HFFc6 (cell line): ENCODE results near the gene A1BG. TPM values are rescaled to one million over a fixed set of nuclear protein-coding genes. Genes with fewer than 3 reads are reported as not detected.

Experiments used
- DNase-seq: peaks from one replicate; pipeline ENCODE4 v3.0.0-alpha.2; 2018
- H3K27ac Mint-ChIP-seq: 2 replicates; pipeline ENCODE4 v1.8.0; 2020; ENCODE audit warnings: mild to moderate bottlenecking, mixed read lengths
- H3K27me3 Mint-ChIP-seq: 2 replicates; pipeline ENCODE4 v1.8.0; 2021; ENCODE audit warnings: mild to moderate bottlenecking, moderate library complexity, mixed read lengths; ENCODE audit not compliant: insufficient read depth
- H3K36me3 Mint-ChIP-seq: 2 replicates; pipeline ENCODE4 v1.8.0; 2021; ENCODE audit warnings: low read depth, mixed read lengths
- H3K4me1 Mint-ChIP-seq: 2 replicates; pipeline ENCODE4 v1.8.0; 2020; ENCODE audit warnings: low read depth, mixed read lengths
- H3K4me3 Mint-ChIP-seq: 2 replicates; pipeline ENCODE4 v1.8.0; 2020; ENCODE audit warnings: mild to moderate bottlenecking, moderate library complexity, mixed read lengths
- H3K9me3 Mint-ChIP-seq: 2 replicates; pipeline ENCODE4 v1.8.0; 2020; ENCODE audit warnings: mild to moderate bottlenecking, mixed read lengths
- CTCF ChIP-seq: fragments of 200-600 bp; sonication (generic); IDR thresholded peaks from 2 replicates; pipeline ENCODE4 v1.5.0; 2021; ENCODE audit warnings: antibody characterized with exemption, mild to moderate bottlenecking
- total RNA-seq, 6 experiments: library from RNA; stranded (reverse); fragmentation: NEBNext Ultra II Directional; extraction: Animal tissue kit (Norgen Biotek cat#: 25700); gene quantifications; 2 replicates in 1 of 6; 3 replicates in 5 of 6; pipeline ENCODE4 v1.2.3, GENCODE V29; 2021

Gene A1BG
- total RNA-seq, 6 experiments from 2014 or later: 21.2 to 36.9 (median 25.4) TPM

DNA sequence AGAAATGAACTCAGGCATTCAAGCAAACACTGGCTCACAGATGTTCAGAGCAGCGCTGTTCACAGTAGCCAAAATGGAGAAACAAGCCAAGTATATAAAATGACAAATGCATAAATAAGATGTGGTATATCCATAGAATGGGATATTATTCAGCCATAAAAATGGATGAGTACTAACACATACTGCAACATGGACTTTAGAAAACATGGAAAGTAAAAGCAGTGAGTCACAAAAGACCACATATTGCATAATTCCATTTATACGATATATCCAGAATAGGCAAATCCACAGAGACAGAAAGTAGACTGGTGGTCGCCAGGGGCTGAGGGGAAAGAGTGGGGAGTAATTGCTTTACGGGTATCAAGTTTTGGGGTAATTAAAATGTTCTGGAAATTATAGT is 20.9 kb upstream of the A1BG start:
- Mint-ChIP-seq H3K27ac (no peak overlapping the region), H3K4me1 (no peaks in the 10 kb centered on the region), H3K27me3 (peaks cover 1% of the 10 kb centered on the region; the same call in 1 of the 2 replicates), H3K36me3 (no peaks in the 10 kb centered on the region), H3K9me3 (no peaks in the 10 kb centered on the region), H3K4me3 (no peak overlapping the region)
- no peak for DNase-seq
- TF ChIP-seq CTCF: no peak

GRCh38 chr19:58372311-58373133 is 19.2 kb upstream of the A1BG start:
- H3K27ac Mint-ChIP-seq: no peak overlapping the region
- no peaks in the 10 kb centered on the region for H3K9me3 Mint-ChIP-seq
- no peak overlapping the region for H3K4me3 Mint-ChIP-seq
- no peak for DNase-seq
- no peaks in the 10 kb centered on the region for H3K36me3 Mint-ChIP-seq
- H3K4me1 Mint-ChIP-seq: no peaks in the 10 kb centered on the region
- TF ChIP-seq CTCF: peak; percentile 63
- H3K27me3 Mint-ChIP-seq: peaks cover 1% of the 10 kb centered on the region; the same call in 1 of the 2 replicates

GRCh38 chr19:58368561-58369360 is 15.5 kb upstream of the A1BG start:
- Mint-ChIP-seq H3K27ac (no peak overlapping the region), H3K27me3 (no peaks in the 10 kb centered on the region; the same call in 1 of the 2 replicates), H3K9me3 (peaks cover 4% of the 10 kb centered on the region; the same call in 1 of the 2 replicates), H3K4me3 (no peak overlapping the region), H3K36me3 (no peaks in the 10 kb centered on the region), H3K4me1 (no peaks in the 10 kb centered on the region)
- no peak for DNase-seq
- no peak for TF ChIP-seq CTCF

GRCh38 chr19:58367698-58368454 is 14.6 kb upstream of the A1BG start:
- TF ChIP-seq CTCF: no peak
- DNase-seq: no peak
- Mint-ChIP-seq H3K9me3 (peaks cover 4% of the 10 kb centered on the region; the same call in 1 of the 2 replicates), H3K27me3 (no peaks in the 10 kb centered on the region; the same call in 1 of the 2 replicates), H3K27ac (no peak overlapping the region), H3K4me3 (no peak overlapping the region), H3K4me1 (no peaks in the 10 kb centered on the region), H3K36me3 (no peaks in the 10 kb centered on the region)
